GM23338 (cell line): ENCODE measurements around the gene CDK1. TPM values are rescaled to one million over a fixed set of nuclear protein-coding genes. Genes with fewer than 3 reads are reported as not detected.

Source experiments
- ATAC-seq: fragments of 200-7000 bp; cut with Tn5 transposase; 3 replicates; pipeline ENCODE4 v1.9.1; 2020
- DNase-seq: peaks from one replicate; pipeline ENCODE4 v3.0.0-alpha.2; 2015; ENCODE audit warnings: low spot score
- H2AFZ ChIP-seq: fragments of 200-600 bp; sonication (generic); 2 replicates; pipeline ENCODE4 v1.8.0; 2016; ENCODE audit warnings: antibody characterized with exemption, mild to moderate bottlenecking, moderate library complexity
- H3F3A ChIP-seq: fragments of 200-600 bp; sonication (generic); replicated peaks from 2 replicates; pipeline ENCODE4 v1.8.0; 2017; ENCODE audit warnings: antibody characterized with exemption, mixed run types, low read depth
- H3K27ac ChIP-seq: fragments of 200-600 bp; sonication (generic); 2 replicates; pipeline ENCODE4 v1.6.1; 2016; ENCODE audit warnings: low read depth
- H3K27me3 ChIP-seq: fragments of 200-600 bp; sonication (generic); 2 replicates; pipeline ENCODE4 v1.8.0; 2016; ENCODE audit warnings: mild to moderate bottlenecking, mixed run types, moderate library complexity; ENCODE audit not compliant: insufficient read depth
- H3K36me3 ChIP-seq: fragments of 200-600 bp; sonication (generic); 2 replicates; pipeline ENCODE4 v1.8.0; 2016; ENCODE audit warnings: mild to moderate bottlenecking; ENCODE audit not compliant: insufficient read depth
- H3K4me1 ChIP-seq: fragments of 200-600 bp; sonication (generic); 2 replicates; pipeline ENCODE4 v1.8.0; 2016; ENCODE audit warnings: mild to moderate bottlenecking, moderate library complexity; ENCODE audit not compliant: insufficient read depth
- H3K4me2 ChIP-seq: fragments of 200-600 bp; sonication (generic); 2 replicates; pipeline ENCODE4 v1.7.1; 2017; ENCODE audit warnings: mixed run types
- H3K4me3 ChIP-seq: fragments of 200-600 bp; sonication (generic); 2 replicates; pipeline ENCODE4 v1.6.1; 2016; ENCODE audit warnings: mixed run types
- H3K79me2 ChIP-seq: fragments of 200-600 bp; sonication (generic); replicated peaks from 2 replicates; pipeline ENCODE4 v1.8.0; 2017; ENCODE audit warnings: mild to moderate bottlenecking; ENCODE audit not compliant: insufficient read depth
- H3K9me2 ChIP-seq: fragments of 200-600 bp; sonication (generic); 2 replicates; pipeline ENCODE4 v1.8.0; 2017; ENCODE audit not compliant: insufficient read depth
- H4K20me1 ChIP-seq: fragments of 200-600 bp; sonication (generic); replicated peaks from 2 replicates; pipeline ENCODE4 v1.8.0; 2017; ENCODE audit warnings: mild to moderate bottlenecking; ENCODE audit not compliant: insufficient read depth
- H3K27ac Mint-ChIP-seq: 2 replicates; pipeline ENCODE4 v1.8.0; 2020; ENCODE audit warnings: inconsistent platforms, mild to moderate bottlenecking, moderate library complexity, mixed read lengths
- H3K27me3 Mint-ChIP-seq: 3 replicates; pipeline ENCODE4 v1.8.0; 2022; ENCODE audit warnings: low read depth, mild to moderate bottlenecking, moderate library complexity, mixed read lengths, inconsistent platforms; ENCODE audit not compliant: insufficient read depth, poor library complexity
- H3K36me3 Mint-ChIP-seq: 3 replicates; pipeline ENCODE4 v1.8.0; 2021; ENCODE audit warnings: low read depth, mild to moderate bottlenecking, inconsistent platforms, moderate library complexity, mixed read lengths
- H3K4me1 Mint-ChIP-seq: 3 replicates; pipeline ENCODE4 v1.8.0; 2020; ENCODE audit warnings: mild to moderate bottlenecking, inconsistent platforms, mixed read lengths
- H3K4me3 Mint-ChIP-seq: 3 replicates; pipeline ENCODE4 v1.8.0; 2021; ENCODE audit warnings: moderate library complexity, mild to moderate bottlenecking, inconsistent platforms, mixed read lengths
- H3K9me3 Mint-ChIP-seq: 3 replicates; pipeline ENCODE4 v1.8.0; 2020; ENCODE audit warnings: moderate library complexity, mild to moderate bottlenecking, inconsistent platforms, mixed read lengths
- CREB1 ChIP-seq: fragments of 250-450 bp; sonication (Bioruptor Pico); IDR thresholded peaks from 2 replicates; pipeline ENCODE4 v1.5.0; 2020; ENCODE audit warnings: low read depth, mild to moderate bottlenecking, moderate library complexity
- CTCF ChIP-seq, 2 experiments: fragments of 200-600 bp in 1 of 2; sonication (generic) in 1 of 2; conservative IDR thresholded peaks; 2 replicates each; pipeline versions ENCODE4 v1.5.1 to v1.6.1; 2016 to 2017; ENCODE audit warnings: antibody characterized with exemption in 2 of 2, low read depth in 2 of 2, mild to moderate bottlenecking in 2 of 2, moderate library complexity in 1 of 2
- ETS1 ChIP-seq: IDR thresholded peaks from 2 replicates; pipeline ENCODE4 v1.6.1; 2016; ENCODE audit warnings: antibody characterized with exemption
- EZH2 ChIP-seq: fragments of 200-600 bp; sonication (generic); IDR thresholded peaks from one replicate; pipeline ENCODE4 v1.8.0; 2017; ENCODE audit warnings: antibody characterized with exemption, mild to moderate bottlenecking, low read depth; ENCODE audit not compliant: unreplicated experiment
- EZH2phosphoT487 ChIP-seq: fragments of 200-600 bp; sonication (generic); IDR thresholded peaks from one replicate; pipeline ENCODE4 v1.8.1; 2018; ENCODE audit warnings: antibody characterized with exemption; ENCODE audit not compliant: unreplicated experiment
- JUNB ChIP-seq: IDR thresholded peaks from one replicate; pipeline ENCODE4 v1.6.1; 2016; ENCODE audit warnings: antibody characterized with exemption; ENCODE audit not compliant: unreplicated experiment
- NANOG ChIP-seq: IDR thresholded peaks from 2 replicates; pipeline ENCODE4 v1.6.1; 2016; ENCODE audit warnings: antibody characterized with exemption, borderline replicate concordance
- POLR2AphosphoS5 ChIP-seq: IDR thresholded peaks from 2 replicates; pipeline ENCODE4 v1.6.1; 2016; ENCODE audit warnings: antibody characterized with exemption, low read depth
- STAT1 ChIP-seq: IDR thresholded peaks from one replicate; pipeline ENCODE4 v1.6.1; 2016; ENCODE audit warnings: antibody characterized with exemption; ENCODE audit not compliant: unreplicated experiment
- ZNF114 ChIP-seq: fragments of 250-450 bp; sonication (Bioruptor Pico); IDR thresholded peaks from 2 replicates; pipeline ENCODE4 v1.5.0; 2020; ENCODE audit warnings: mild to moderate bottlenecking, moderate library complexity
- ZNF331 ChIP-seq: fragments of 250-450 bp; sonication (Bioruptor Pico); IDR thresholded peaks from 2 replicates; pipeline ENCODE4 v1.5.0; 2020; ENCODE audit warnings: low read depth, mild to moderate bottlenecking, moderate library complexity
- ZNF462 ChIP-seq: fragments of 250-450 bp; sonication (Bioruptor Pico); IDR thresholded peaks from 2 replicates; pipeline ENCODE4 v1.5.0; 2020; ENCODE audit warnings: mild to moderate bottlenecking, moderate library complexity
- polyA plus RNA-seq: library from polyadenylated mRNA; unstranded; fragments of >200 nt; fragmentation: Nextera tagmentation; extraction: Ambion mirVana; gene quantifications from 2 replicates; pipeline ENCODE4 v1.2.1, GENCODE V29; 2016
- total RNA-seq: library from RNA; depleted of rRNA; stranded (reverse); fragments of >200 nt; shearing (Covaris generic); gene quantifications from 2 replicates; pipeline ENCODE4 v1.2.3, GENCODE V29; 2014
- TF ChIP-seq, protein P1 (sequence below): IDR thresholded peaks from one replicate; pipeline ENCODE4 v1.6.1; 2018; ENCODE audit warnings: antibody characterized with exemption; ENCODE audit not compliant: unreplicated experiment

The CDK1 gene
- total and polyA plus RNA-seq, 2 experiments from 2014 or later: 165 to 166 TPM

DNA sequence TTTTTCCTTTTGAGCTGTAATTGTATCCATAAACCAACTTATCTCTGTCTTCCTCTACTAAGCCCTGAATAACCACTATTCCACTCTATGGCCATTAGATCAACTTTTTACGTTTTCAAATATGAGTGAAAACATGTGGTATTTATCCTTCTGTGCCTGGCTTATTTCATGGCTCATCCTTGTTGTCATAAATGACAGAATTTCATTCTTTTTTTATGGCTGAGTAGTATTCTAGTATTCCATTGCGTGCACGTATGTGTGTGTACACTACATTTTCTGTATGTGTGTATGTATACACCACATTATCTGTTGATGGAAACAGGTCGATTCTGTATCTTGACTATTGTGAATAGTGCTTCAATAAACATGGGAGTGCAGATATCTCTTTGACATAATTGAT, 11.1 kb downstream of the CDK1 start:
- H3K27ac ChIP-seq: no peak overlapping the region
- no peaks in the 10 kb centered on the region for H3K4me1 ChIP-seq
- H3K36me3 Mint-ChIP-seq: peaks cover 87% of the 10 kb centered on the region
- H2AFZ ChIP-seq: no peak overlapping the region
- TF ChIP-seq ZNF331 (CRISPR knock-in tag) (no peak), CTCF (conservative IDR thresholded peaks at IDR 0.05; ENCODE audit: low read depth in 2 of 2) (no peak), ETS1 (no peak), EZH2phosphoT487 (no peak), STAT1 (no peak), JUNB (no peak), ZNF462 (CRISPR knock-in tag) (no peak), EZH2 (no peak), NANOG (no peak), CREB1 (no peak), ZNF114 (CRISPR knock-in tag) (no peak), POLR2AphosphoS5 (no peak)
- TF ChIP-seq, protein P1, sequence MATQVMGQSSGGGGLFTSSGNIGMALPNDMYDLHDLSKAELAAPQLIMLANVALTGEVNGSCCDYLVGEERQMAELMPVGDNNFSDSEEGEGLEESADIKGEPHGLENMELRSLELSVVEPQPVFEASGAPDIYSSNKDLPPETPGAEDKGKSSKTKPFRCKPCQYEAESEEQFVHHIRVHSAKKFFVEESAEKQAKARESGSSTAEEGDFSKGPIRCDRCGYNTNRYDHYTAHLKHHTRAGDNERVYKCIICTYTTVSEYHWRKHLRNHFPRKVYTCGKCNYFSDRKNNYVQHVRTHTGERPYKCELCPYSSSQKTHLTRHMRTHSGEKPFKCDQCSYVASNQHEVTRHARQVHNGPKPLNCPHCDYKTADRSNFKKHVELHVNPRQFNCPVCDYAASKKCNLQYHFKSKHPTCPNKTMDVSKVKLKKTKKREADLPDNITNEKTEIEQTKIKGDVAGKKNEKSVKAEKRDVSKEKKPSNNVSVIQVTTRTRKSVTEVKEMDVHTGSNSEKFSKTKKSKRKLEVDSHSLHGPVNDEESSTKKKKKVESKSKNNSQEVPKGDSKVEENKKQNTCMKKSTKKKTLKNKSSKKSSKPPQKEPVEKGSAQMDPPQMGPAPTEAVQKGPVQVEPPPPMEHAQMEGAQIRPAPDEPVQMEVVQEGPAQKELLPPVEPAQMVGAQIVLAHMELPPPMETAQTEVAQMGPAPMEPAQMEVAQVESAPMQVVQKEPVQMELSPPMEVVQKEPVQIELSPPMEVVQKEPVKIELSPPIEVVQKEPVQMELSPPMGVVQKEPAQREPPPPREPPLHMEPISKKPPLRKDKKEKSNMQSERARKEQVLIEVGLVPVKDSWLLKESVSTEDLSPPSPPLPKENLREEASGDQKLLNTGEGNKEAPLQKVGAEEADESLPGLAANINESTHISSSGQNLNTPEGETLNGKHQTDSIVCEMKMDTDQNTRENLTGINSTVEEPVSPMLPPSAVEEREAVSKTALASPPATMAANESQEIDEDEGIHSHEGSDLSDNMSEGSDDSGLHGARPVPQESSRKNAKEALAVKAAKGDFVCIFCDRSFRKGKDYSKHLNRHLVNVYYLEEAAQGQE: no peak
- no peak overlapping the region for H3K4me3 Mint-ChIP-seq
- H3K36me3 ChIP-seq: peaks cover 57% of the 10 kb centered on the region
- H4K20me1 ChIP-seq: peaks cover 35% of the 10 kb centered on the region
- H3K27me3 Mint-ChIP-seq: no peaks in the 10 kb centered on the region
- ATAC-seq: no peak
- no peak overlapping the region for H3K4me2 ChIP-seq
- H3K4me1 Mint-ChIP-seq: no peaks in the 10 kb centered on the region; the same call in 2 of the 3 replicates
- H3K27ac Mint-ChIP-seq: no peak overlapping the region
- H3K4me3 ChIP-seq: no peak overlapping the region
- H3K9me2 ChIP-seq: no peaks in the 10 kb centered on the region
- H3K27me3 ChIP-seq: no peaks in the 10 kb centered on the region
- no peaks in the 10 kb centered on the region for H3F3A ChIP-seq
- H3K79me2 ChIP-seq: peaks cover 89% of the 10 kb centered on the region
- no peaks in the 10 kb centered on the region for H3K9me3 Mint-ChIP-seq
- no peak for DNase-seq
